HG03457 (cell line): ENCODE measurements around the gene TOPBP1.
"Not testable (repeated sequence)": the region's sequence is repeated elsewhere in the genome, so short reads cannot be mapped to it uniquely, and the experiment has no call there.

Experiments
- ATAC-seq: cut with Tn5 transposase; IDR thresholded peaks from one replicate; pipeline ENCODE4 v1.9.1; 2021; ENCODE audit warnings: moderate number of reproducible peaks; ENCODE audit not compliant: unreplicated experiment

TOPBP1 gene

GRCh38 chr3:133674290-133674919, 12.7 kb upstream of the TOPBP1 start:
- ATAC-seq: no peak

DNA sequence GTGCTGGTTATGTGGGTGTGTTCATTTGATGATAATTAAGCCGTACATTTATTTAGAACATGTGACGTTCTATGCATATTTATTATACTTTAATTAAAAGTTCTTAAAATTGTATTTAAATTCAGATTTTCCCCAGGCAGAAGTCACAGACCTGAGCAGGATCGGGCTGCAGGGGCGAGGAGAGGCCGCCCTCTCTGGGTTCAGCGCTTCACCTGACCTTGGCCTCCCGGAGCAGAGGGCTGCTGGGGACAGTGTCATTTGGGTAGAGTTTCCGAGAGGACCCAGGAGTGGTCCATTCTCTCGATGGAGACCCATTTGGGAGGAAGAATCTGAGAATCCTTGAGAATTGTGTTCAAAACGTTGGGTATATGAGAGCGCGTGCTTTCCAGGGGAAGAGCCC, 12.0 kb upstream of the TOPBP1 start:
- ATAC-seq: no peak

DNA sequence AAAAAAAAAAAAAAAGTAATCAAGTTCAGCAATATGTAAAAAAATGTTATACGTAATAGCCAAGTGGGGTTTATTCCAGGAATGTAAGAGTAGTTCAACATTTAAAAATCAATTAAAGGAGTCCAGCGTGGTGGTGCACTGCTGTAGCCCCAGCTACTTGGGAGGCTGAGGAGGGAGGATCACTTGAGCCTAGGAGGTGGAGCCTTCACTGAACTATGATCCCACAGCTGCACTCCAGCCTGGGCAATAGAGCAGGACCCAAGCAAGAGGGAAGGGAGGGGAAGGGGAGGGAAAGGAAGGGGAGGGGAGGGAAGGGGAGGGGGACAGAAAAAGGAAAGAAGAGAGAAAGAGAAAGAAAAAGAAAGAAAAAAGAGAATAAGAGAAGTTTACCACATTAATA, 10.7 kb upstream of the TOPBP1 start:
- ATAC-seq: no peak

GRCh38 chr3:133670525-133670995, 8.8 kb upstream of the TOPBP1 start:
- no peak for ATAC-seq

DNA sequence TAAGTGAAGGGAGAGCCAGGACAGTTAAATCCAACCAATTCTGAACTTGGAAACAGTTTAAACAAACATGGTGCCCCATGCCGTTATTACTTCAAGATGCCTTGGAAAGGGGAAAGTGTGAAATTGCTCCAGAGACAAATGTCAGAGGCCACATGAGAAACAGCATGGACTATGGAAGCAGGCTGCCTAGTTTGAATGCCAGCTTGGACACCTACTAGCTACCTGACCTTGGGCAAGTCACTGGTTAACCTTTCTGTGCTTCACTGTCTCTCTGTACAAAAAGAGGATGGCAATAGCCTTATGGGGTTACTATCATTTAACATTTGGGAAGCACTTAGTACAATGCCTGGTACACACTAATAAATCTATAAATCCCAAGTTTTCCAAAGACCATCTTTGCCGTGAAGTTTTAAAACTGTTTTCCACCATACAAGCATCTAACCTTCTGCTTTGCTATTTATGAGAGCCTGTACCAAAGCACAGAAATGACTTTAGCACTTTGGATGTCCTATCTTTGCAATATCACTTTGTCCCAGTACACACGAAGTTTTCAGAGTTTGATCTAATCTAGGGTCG, 8.3 kb upstream of the TOPBP1 start:
- no peak for ATAC-seq

DNA sequence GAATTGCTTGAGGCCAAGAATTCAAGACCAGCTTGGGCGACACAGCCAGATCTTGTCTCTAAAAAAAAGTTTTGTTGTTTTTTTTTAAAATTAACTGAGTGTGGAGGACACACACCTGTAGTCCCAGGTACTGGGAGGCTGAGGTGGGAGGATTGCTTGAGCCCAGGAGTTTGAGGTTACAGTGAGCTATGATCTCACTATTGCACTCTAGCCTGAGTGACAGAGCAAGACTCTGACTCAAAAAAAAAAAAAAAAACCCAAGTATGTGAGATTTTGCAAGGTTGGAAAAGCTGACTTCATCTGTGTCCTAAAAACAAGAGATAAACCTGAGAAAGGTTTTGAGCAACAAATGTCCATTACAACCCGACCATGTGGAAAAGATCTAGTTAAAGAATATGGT, 5.4 kb upstream of the TOPBP1 start:
- ATAC-seq: no peak

DNA sequence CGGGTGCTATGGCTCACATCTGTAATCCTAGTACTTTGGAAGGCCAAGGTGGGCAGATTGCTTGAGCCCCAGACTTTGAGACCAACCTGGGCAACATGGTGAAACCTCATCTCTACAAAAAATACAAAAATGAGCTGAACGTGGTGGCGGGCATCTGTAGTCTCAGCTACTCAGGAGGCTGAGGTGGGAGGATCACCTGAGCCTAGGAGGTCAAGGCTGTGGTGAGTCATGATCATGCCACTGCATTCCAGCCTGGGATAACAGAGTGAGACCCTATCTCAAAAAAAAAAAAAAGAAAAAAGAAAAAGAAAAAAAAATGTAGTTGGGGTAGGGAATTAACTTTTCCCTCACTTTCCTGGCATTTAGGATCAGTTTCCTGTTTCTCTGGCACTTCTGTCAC, 3.4 kb upstream of the TOPBP1 start:
- not testable (repeated sequence) for ATAC-seq

DNA sequence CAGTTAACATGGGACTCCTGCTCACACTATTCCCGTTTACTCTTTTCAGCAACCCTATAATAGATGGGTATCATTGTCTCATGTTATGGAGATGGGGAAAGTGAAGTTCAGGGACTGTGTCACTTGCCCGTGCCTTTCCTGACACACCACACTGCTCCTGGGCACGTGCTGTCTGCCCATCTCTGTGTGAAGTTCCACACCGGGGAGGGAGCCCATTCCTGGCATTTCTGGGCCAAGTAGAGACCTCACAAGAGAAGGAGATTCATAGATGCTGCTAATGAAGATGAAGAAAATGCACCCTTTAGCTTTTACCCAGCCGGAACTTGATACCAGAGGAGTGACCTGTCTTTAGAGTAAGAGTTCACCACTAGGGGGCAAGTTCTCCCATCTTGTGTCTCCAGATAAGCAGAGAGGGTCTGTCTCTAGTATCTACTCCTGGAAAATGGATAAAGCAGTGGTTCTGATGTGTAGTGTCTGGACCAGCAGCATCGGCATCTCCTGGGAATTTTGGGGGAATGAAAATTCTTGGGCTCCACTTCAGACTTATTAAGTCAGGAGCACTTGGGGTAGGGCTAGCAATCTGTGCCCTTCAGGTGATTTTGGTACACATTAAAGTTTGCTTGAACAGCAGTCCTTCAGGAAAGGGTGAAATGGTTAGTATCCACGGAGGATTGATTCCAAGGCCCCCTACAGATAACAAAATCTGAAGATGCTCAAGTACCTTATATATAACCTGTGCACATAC, 2.0 kb upstream of the TOPBP1 start:
- no peak for ATAC-seq

GRCh38 chr3:133662278-133662651, 524 bp upstream of the TOPBP1 start:
- ATAC-seq: no peak

DNA sequence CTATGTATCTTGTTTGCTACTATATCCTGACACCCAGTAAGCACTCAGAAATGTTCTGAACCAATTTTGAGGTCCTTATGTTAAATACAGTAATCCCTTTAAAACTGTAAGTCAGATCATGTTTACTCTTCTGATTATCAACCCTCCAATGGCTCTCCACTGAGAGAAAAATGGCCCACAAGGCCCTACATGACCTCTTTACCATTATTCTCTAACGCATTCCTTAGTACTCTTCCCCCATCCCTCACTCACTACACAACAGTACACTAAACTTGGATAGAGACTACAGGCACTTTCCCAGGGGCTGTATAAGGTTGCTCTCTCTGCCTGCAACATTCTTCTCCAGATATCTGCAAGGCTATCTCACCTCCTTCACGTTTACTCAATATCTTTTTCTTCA, 1.9 kb downstream of the TOPBP1 start:
- no peak for ATAC-seq

- no peak for ATAC-seq
These were observed 5.8 kb downstream of the TOPBP1 start for GRCh38 chr3:133655731-133656515.

DNA sequence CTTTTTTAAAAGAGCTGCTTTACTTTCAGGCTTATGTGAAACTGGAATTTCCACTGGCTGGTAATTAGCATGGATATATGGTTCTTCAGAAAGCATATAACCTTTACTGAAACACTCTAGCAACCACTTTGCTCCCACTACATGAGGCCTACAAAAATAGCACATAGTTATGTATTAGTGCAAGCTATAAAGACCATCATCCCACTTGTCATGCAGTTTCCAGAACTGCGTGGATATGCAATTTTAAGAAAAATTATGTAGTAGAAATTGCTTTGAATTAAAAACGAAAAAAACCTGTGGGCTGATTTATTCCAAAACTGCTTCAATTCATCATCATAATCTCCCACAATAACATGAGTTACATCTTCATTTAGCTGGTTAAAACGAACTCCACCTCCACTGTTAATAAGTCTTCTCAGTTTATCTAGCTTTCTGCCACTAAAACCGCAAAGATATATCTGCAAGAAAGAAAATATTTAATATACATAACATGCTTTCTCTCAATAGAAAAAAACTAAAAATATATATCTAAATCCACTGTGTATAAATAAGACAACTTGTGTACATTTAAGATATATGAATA, 12.2 kb downstream of the TOPBP1 start:
- ATAC-seq: no peak

DNA sequence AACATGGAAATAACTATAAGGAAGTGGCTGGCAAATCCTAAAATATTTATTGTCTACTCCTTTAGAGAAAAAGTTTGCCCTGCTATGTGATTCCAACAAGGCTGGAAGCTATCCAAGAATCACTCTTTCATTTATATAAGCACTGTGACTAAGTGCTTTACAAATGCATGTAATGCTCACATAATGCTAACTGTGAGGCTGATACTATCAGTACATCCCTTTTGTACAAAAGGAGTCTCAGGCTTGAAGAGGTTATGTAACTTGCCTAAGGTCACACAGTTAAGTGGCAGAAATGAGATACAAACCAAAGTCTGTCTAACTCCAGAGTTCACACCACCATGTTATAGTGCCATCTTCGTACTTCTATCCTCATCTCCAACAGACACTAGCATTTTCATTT, 17.0 kb downstream of the TOPBP1 start:
- no peak for ATAC-seq

DNA sequence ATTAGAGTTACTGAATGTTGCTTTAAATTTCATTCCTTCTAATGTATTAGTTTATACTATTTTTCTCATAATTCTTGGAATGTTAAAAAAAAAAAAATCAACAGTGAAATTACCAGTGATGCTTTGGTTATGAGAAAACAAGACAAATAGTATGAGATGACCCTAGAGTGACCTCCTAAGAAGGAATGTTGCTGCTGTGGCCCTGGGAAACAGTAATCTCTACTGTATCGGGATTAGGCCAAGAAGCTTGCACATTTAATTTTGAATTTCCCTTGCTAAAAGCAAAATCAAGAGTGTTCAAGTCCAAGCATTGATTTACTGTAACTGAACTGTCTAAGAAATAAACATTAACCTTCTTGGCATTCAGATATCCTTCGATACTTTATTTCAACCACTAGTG, 18.1 kb downstream of the TOPBP1 start:
- no peak for ATAC-seq

GRCh38 chr3:133641254-133641653, 20.5 kb downstream of the TOPBP1 start:
- no peak for ATAC-seq

DNA sequence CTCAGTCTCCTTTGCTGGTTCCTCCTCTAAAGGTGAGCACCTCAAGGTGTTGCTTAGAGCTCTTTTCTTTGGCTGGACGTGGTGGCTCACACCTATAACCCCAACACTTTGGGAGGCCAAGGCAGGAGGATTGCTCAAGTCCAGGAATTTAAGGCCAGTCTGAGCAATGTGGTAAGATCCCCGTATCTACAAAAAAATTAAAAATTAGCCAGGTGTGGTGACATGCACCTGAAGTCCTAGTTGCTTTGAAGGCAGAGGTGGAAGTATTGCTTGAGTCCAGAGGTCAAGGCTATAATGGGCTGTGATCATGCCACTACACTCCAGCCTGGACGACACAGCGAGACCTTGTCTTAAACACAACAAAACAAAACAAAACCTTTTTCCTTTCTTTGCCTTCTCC, 28.3 kb downstream of the TOPBP1 start:
- no peak for ATAC-seq

- ATAC-seq: no peak
These were observed 32.6 kb downstream of the TOPBP1 start for GRCh38 chr3:133629146-133629545.

DNA sequence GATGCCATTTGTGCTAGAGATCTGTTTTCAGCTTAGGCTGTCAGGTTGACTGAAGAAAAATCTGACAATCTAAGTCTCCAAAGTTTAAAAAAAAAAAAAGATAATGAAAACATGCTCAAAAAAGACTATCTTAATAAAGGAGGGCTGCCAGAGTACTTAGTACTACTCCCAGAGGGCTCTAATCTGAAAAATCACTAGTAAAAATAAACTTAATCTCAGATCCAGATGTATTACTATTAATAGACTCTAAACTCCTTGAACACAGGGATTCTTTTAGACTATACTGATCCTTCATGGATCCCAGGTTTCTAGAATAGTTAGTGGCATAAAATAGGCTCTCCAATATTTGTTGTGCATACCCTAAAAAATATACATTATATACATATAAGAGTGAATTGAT, 34.0 kb downstream of the TOPBP1 start:
- ATAC-seq: no peak

DNA sequence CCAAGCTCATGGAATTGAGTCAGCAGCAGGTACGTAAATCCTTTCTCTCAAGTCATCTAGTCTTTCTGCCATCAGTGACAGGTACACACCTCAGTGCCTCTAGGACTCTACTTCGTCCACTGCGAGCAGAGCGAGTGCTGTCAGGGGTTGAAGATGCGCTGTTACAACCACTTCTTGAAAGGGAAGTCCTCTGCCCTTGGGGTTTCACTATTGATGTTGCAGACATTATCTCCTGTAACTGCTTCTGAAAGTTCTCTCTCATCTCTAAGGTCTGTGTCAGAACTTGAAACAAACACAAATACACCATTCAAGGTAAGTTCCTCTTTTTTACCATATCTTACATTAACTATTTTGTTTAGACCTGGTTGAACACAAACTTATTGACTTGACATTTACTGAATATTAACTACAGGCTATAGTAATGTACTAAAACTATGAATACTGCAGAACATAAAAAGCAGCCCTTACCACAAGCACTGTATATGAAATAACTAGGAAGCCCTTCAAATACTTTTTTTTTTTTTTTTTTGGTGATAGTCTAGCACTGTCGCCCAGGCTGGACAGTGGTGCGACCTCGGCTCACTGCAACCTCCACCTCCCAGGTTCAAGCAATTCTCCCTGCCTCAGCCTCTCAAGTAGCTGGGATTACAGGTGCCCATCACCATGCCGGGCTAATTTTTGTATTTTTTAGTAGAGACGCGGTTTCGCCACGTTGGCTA, 41.5 kb downstream of the TOPBP1 start:
- peak; percentile 98 for ATAC-seq

DNA sequence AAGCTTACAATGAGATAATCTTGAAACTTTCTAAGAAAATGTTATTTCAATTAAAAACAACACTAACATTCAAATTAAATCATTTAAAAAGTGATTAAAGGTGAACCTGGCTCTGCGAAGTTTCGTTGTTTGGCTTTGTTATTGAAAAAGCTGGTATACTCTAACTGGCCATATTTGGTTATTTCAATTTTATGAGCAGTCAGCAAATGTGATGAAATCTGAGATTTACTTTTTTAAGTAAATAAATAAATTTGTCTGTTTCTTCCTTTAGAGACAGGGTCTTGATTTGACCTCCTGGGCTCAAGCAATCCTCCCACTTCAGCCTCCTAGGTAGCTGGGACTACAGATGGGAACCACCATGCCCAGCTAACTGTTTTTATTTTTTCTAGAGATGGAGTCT, 50.2 kb downstream of the TOPBP1 start:
- ATAC-seq: no peak

- ATAC-seq: no peak
These were observed 51.7 kb downstream of the TOPBP1 start for GRCh38 chr3:133610031-133610430.
